Immature natural killer cell (primary cell): ENCODE measurements around the gene AGER. TPM values are rescaled to one million over a fixed set of nuclear protein-coding genes. Genes with fewer than 3 reads are reported as not detected.

Experiments used
- DNase-seq, 3 donors: peaks; one replicate each; pipeline ENCODE4 v3.0.0; 2022; ENCODE audit warnings: mixed read lengths in 1 of 3
- H3K27ac Mint-ChIP-seq, 6 donors: one replicate each; pipeline ENCODE4 v1.8.0; 2020; ENCODE audit warnings: mixed read lengths in 6 of 6, mild to moderate bottlenecking in 5 of 6, inconsistent platforms in 4 of 6, moderate library complexity in 3 of 6
- H3K27me3 Mint-ChIP-seq, 3 donors: one replicate each; pipeline ENCODE4 v1.8.0; 2020 to 2021; ENCODE audit warnings: low read depth in 3 of 3, mild to moderate bottlenecking in 3 of 3, mixed read lengths in 3 of 3, moderate library complexity in 3 of 3, inconsistent platforms in 1 of 3
- H3K36me3 Mint-ChIP-seq, 3 donors: one replicate each; pipeline ENCODE4 v1.8.0; 2020; ENCODE audit warnings: mixed read lengths in 3 of 3, inconsistent platforms in 2 of 3, mild to moderate bottlenecking in 2 of 3
- H3K4me1 Mint-ChIP-seq, 2 donors: one replicate each; pipeline ENCODE4 v1.8.0; 2020; ENCODE audit warnings: inconsistent platforms in 2 of 2, mild to moderate bottlenecking in 2 of 2, mixed read lengths in 2 of 2, moderate library complexity in 1 of 2
- H3K4me3 Mint-ChIP-seq, 5 donors: one replicate each; pipeline ENCODE4 v1.8.0; 2020; ENCODE audit warnings: mild to moderate bottlenecking in 5 of 5, mixed read lengths in 5 of 5, inconsistent platforms in 3 of 5, moderate library complexity in 3 of 5
- H3K9me3 Mint-ChIP-seq, 6 donors: one replicate each; pipeline ENCODE4 v1.8.0; 2020; ENCODE audit warnings: mild to moderate bottlenecking in 6 of 6, mixed read lengths in 6 of 6, inconsistent platforms in 4 of 6, moderate library complexity in 3 of 6
- polyA plus RNA-seq, 3 donors: library from polyadenylated mRNA; unstranded; fragments of 300-500 nt; fragmentation: Illumina TruSeq; gene quantifications; one replicate each; pipeline ENCODE4 v1.2.3, GENCODE V29; 2021

The AGER gene
- polyA plus RNA-seq, 3 donors from 2014 or later = 0.25 to 0.57 TPM; not detected in 1

- peak overlapping the region in 2 of 6 donors; percentile 7 to 69 for H3K27ac Mint-ChIP-seq
- no peaks in the 10 kb centered on the region for H3K36me3 Mint-ChIP-seq
- DNase-seq = no peak
- peaks cover 39 to 41% of the 10 kb centered on the region in 2 donors for H3K4me1 Mint-ChIP-seq
- H3K4me3 Mint-ChIP-seq = peak overlapping the region; percentile 1 to 68 (median 59)
- H3K27me3 Mint-ChIP-seq = peaks cover 0 to 10% (median 3%) of the 10 kb centered on the region in 3 donors
- H3K9me3 Mint-ChIP-seq = no peaks in the 10 kb centered on the region
Observed at GRCh38 chr6:32131439-32131948, 52.6 kb downstream of the AGER start.

Other genes with a start within 250 kb of the AGER start
- under 1 TPM in 1 of 3 donors, not detected in 2; 0.27 TPM for gene CFB, start 238.2 kb downstream of the AGER start, polyA plus RNA-seq
- gene NELFE, start 225.3 kb downstream of the AGER start, polyA plus RNA-seq = 10 to 100 TPM; 73.3 to 84.6 (median 76.9) TPM
- gene SKIC2, start 225.1 kb downstream of the AGER start, polyA plus RNA-seq = 10 to 100 TPM; 14.1 to 20.6 (median 19.3) TPM
- gene DXO, start 212.1 kb downstream of the AGER start, polyA plus RNA-seq = 10 to 100 TPM in 2 of 3 donors, 1 to 10 TPM in 1; 9.2 to 19.5 (median 17.2) TPM
- gene C4A, start 202.2 kb downstream of the AGER start, polyA plus RNA-seq = not detected
- under 1 TPM in 1 of 3 donors, not detected in 2; 0.67 TPM for gene C4B, start 169.5 kb downstream of the AGER start, polyA plus RNA-seq
- under 1 TPM in 1 of 3 donors, not detected in 2; 0.10 TPM for gene CYP21A2, start 145.8 kb downstream of the AGER start, polyA plus RNA-seq
- not detected for gene TNXB, start 74.9 kb downstream of the AGER start, polyA plus RNA-seq
- 10 to 100 TPM; 19.1 to 39.6 (median 20.7) TPM for gene ATF6B, start 56.0 kb downstream of the AGER start, polyA plus RNA-seq
- 1 to 10 TPM; 2.9 to 3.5 (median 3.2) TPM for gene FKBPL, start 54.0 kb downstream of the AGER start, polyA plus RNA-seq
- not detected for gene PRRT1, start 32.3 kb downstream of the AGER start, polyA plus RNA-seq
- 10 to 100 TPM; 13.1 to 17.0 (median 16.0) TPM for gene PPT2, start 30.1 kb downstream of the AGER start, polyA plus RNA-seq
- not detected for gene EGFL8, start 19.7 kb downstream of the AGER start, polyA plus RNA-seq
- 10 to 100 TPM; 14.9 to 24.3 (median 17.2) TPM for gene AGPAT1, start 8.2 kb downstream of the AGER start, polyA plus RNA-seq
- gene RNF5, start 5.8 kb downstream of the AGER start, polyA plus RNA-seq = 100 to 1,000 TPM; 126 to 190 (median 165) TPM
- 1 to 10 TPM in 2 of 3 donors, under 1 TPM in 1; 0.31 to 2.4 (median 1.6) TPM for gene PBX2, start 5.9 kb upstream of the AGER start, polyA plus RNA-seq
- 100 to 1,000 TPM in 1 of 3 donors, 10 to 100 TPM in 2; 82.2 to 123 (median 84.5) TPM for gene GPSM3, start 8.4 kb upstream of the AGER start, polyA plus RNA-seq
- 1 to 10 TPM in 2 of 3 donors, under 1 TPM in 1; 0.15 to 1.4 (median 1.2) TPM for gene NOTCH4, start 39.8 kb upstream of the AGER start, polyA plus RNA-seq
- gene TSBP1, start 187.7 kb upstream of the AGER start, polyA plus RNA-seq = not detected
- not detected for gene BTNL2, start 222.9 kb upstream of the AGER start, polyA plus RNA-seq